ENCODE measurements around the gene B3GALNT2.

The B3GALNT2 gene

DNA sequence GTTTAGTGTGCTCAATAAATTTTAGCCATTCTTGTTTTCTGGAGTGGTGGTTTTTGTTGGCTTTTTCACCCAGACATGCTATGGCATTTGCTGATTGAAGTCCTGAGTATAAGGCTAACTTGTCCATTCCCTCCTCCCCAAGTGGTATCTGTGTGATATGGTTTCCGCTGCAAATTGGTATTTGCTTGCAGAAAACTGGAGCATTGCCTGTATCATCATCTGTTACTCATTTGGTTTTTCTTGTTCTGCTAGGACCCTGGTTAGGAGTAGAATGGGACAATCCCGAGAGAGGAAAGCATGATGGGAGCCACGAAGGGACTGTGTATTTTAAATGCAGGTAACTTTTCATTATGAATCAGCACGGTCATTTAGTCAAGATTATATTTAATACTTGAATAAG is 103.0 kb downstream of the B3GALNT2 start:
- no peak overlapping the region for H3K9ac ChIP-seq (ENCODE audit: low read depth, low read length)
- H3K27me3 ChIP-seq (ENCODE audit: control insufficient read depth, insufficient read depth, low read length), result no peaks in the 10 kb centered on the region
- no peaks in the 10 kb centered on the region for H3K9me3 ChIP-seq (ENCODE audit: control insufficient read depth, insufficient read depth, low read length)
- no peak overlapping the region for H3K4me3 ChIP-seq (ENCODE audit: low read depth, low read length)
- no peaks in the 10 kb centered on the region for H3K36me3 ChIP-seq (ENCODE audit: control insufficient read depth, insufficient read depth, low read length)
- peaks cover 2% of the 10 kb centered on the region for H3K4me1 ChIP-seq (ENCODE audit: control insufficient read depth, insufficient read depth, low read length)

All from iPS-15b (cell line).